HCT116 (cell line): ENCODE results near the gene IP6K3. TPM values are rescaled to one million over a fixed set of nuclear protein-coding genes. Genes with fewer than 3 reads are reported as not detected.

Experiments used
- ATAC-seq: fragments of 200-7000 bp; cut with Tn5 transposase; 2 replicates; pipeline ENCODE4 v1.9.1; 2020; ENCODE audit warnings: mild to moderate bottlenecking, moderate library complexity
- BruUV-seq: library from RNA; stranded (reverse); fragments of 400-500 nt; replicated peaks from 2 replicates; lab custom pipeline; 2021; lab: Mats Ljungman, UMichigan
- CTCF ChIA-PET: fragments of 300-600 bp; sonication (Branson Sonifier 250); formaldehyde crosslinking; loops from one replicate; lab custom pipeline; 2021; ENCODE audit warnings: antibody characterized with exemption; lab: Charles Lee
- POLR2A ChIA-PET: fragments of 300-600, 350-600 bp; sonication (Branson Sonifier 250); formaldehyde crosslinking; loops from one replicate; lab custom pipeline; 2021; ENCODE audit warnings: antibody characterized with exemption; lab: Charles Lee
- RAD21 ChIA-PET, 2 experiments: fragments of 300-600 bp; sonication (Branson Sonifier 250); formaldehyde crosslinking; loops; one replicate each; lab custom pipeline; 2023; ENCODE audit warnings: low total read pairs in 2 of 2; ENCODE audit not compliant: uncharacterized antibody in 2 of 2, unreplicated experiment in 2 of 2, low non-redundant PET in 1 of 2; lab: Charles Lee
- DNase-seq: peaks from one replicate; pipeline ENCODE4 v3.0.0-alpha.2; 2010; ENCODE audit warnings: low read depth, low spot score
- H2AFZ ChIP-seq: fragments of 200-600 bp; shearing (Covaris generic), sonication (generic); 2 replicates; pipeline ENCODE4 v1.6.1; 2017; ENCODE audit warnings: low read depth, mixed run types, mixed read lengths, antibody characterized with exemption, low read length; ENCODE audit not compliant: poor library complexity, severe bottlenecking
- H3K27ac ChIP-seq: 2 replicates; pipeline ENCODE4 v1.5.1; 2012; ENCODE audit warnings: low read depth, low read length
- H3K27me3 ChIP-seq: fragments of 200-600 bp; sonication (generic); 2 replicates; pipeline ENCODE4 v1.6.1; 2016; ENCODE audit warnings: mixed run types, low read length, mixed read lengths; ENCODE audit not compliant: insufficient read depth
- H3K36me3 ChIP-seq, 2 experiments: fragments of 200-500 bp in 1 of 2; fragments of 200-600 bp in 1 of 2; sonication (Bioruptor generic) in 1 of 2; sonication (generic) in 1 of 2; 2 replicates each; pipeline versions ENCODE4 v1.5.1 to v1.6.1; 2014 to 2016; ENCODE audit warnings: low read length in 2 of 2, inconsistent platforms in 1 of 2, mixed read lengths in 1 of 2, mixed run types in 1 of 2; ENCODE audit not compliant: insufficient read depth in 2 of 2, control insufficient read depth in 1 of 2
- H3K4me1 ChIP-seq, 2 experiments: fragments of 200-600 bp in 1 of 2; sonication (generic) in 1 of 2; 2 replicates each; pipeline versions ENCODE4 v1.5.1 to v1.6.1; 2012 to 2017; ENCODE audit warnings: low read length in 2 of 2, inconsistent platforms in 1 of 2, mild to moderate bottlenecking in 1 of 2, mixed read lengths in 1 of 2, mixed run types in 1 of 2, moderate library complexity in 1 of 2; ENCODE audit not compliant: insufficient read depth in 2 of 2, control insufficient read depth in 1 of 2
- H3K4me2 ChIP-seq: fragments of 200-600 bp; sonication (generic); 2 replicates; pipeline ENCODE4 v1.6.1; 2017; ENCODE audit warnings: mixed run types, low read length, mixed read lengths
- H3K4me3 ChIP-seq, 2 experiments: fragments of 200-600 bp in 1 of 2; sonication (generic) in 1 of 2; replicated peaks in 1 of 2; 2 replicates each; pipeline ENCODE4 v1.5.1; 2011 to 2016; ENCODE audit warnings: low read length in 2 of 2, control low read depth in 1 of 2, low read depth in 1 of 2, mild to moderate bottlenecking in 1 of 2, mixed read lengths in 1 of 2, mixed run types in 1 of 2
- H3K79me2 ChIP-seq: fragments of 200-600 bp; sonication (generic); 2 replicates; pipeline ENCODE4 v1.6.1; 2017; ENCODE audit warnings: mild to moderate bottlenecking, mixed run types, low read length, moderate library complexity, mixed read lengths; ENCODE audit not compliant: insufficient read depth
- H3K9ac ChIP-seq: fragments of 200-600 bp; sonication (generic); 2 replicates; pipeline ENCODE4 v1.6.1; 2016; ENCODE audit warnings: low read length, mixed read lengths
- H3K9me2 ChIP-seq: fragments of 200-600 bp; sonication (generic), shearing (Covaris generic); 2 replicates; pipeline ENCODE4 v1.6.1; 2017; ENCODE audit warnings: mixed run types, mild to moderate bottlenecking, moderate library complexity; ENCODE audit not compliant: insufficient read depth
- H3K9me3 ChIP-seq, 2 experiments: fragments of 200-500 bp in 1 of 2; fragments of 200-600 bp in 1 of 2; sonication (Bioruptor generic) in 1 of 2; sonication (generic) in 1 of 2; 2 replicates each; pipeline ENCODE4 v1.6.1; 2014 to 2017; ENCODE audit warnings: low read length in 2 of 2, mixed read lengths in 2 of 2, inconsistent platforms in 1 of 2, low read depth in 1 of 2, mild to moderate bottlenecking in 1 of 2, mixed run types in 1 of 2, moderate library complexity in 1 of 2; ENCODE audit not compliant: control insufficient read depth in 1 of 2, insufficient read depth in 1 of 2
- H4K20me1 ChIP-seq: fragments of 200-600 bp; sonication (generic), shearing (Covaris generic); 2 replicates; pipeline ENCODE4 v1.6.1; 2017; ENCODE audit warnings: mixed run types, mild to moderate bottlenecking, moderate library complexity; ENCODE audit not compliant: insufficient read depth
- CBX3 ChIP-seq: IDR thresholded peaks from 2 replicates; pipeline ENCODE4 v1.6.1; 2012; ENCODE audit warnings: low read depth
- EZH2 ChIP-seq: fragments of 200-600 bp; sonication (generic); IDR thresholded peaks from 2 replicates; pipeline ENCODE4 v1.6.1; 2017; ENCODE audit warnings: antibody characterized with exemption, mixed run types
- RAD21 ChIP-seq: IDR thresholded peaks from 2 replicates; pipeline ENCODE4 v1.6.1; 2012; ENCODE audit warnings: low read depth, mild to moderate bottlenecking
- SP1 ChIP-seq: IDR thresholded peaks from 2 replicates; pipeline ENCODE4 v1.6.1; 2012; ENCODE audit warnings: low read depth
- ZNF274 ChIP-seq: fragments of 200-500 bp; sonication (Bioruptor generic); IDR thresholded peaks from 2 replicates; pipeline ENCODE4 v1.6.1; 2014; ENCODE audit warnings: mild to moderate bottlenecking, low read depth, low read length, inconsistent platforms
- intact Hi-C: fragments of 100-400 bp; cut with micrococcal nuclease; formaldehyde crosslinking; loops from 2 replicates; pipeline ENCODE4 v1.10.0; 2022
- total RNA-seq: library from RNA; stranded (reverse); gene quantifications from one replicate; pipeline ENCODE4 v1.2.1, GENCODE V29; 2021; ENCODE audit not compliant: unreplicated experiment
- TF ChIP-seq, protein P1 (sequence below), 3 experiments: fragments of 200-600 bp in 1 of 3; sonication (generic) in 1 of 3; IDR thresholded peaks in 2 of 3; conservative IDR thresholded peaks in 1 of 3; 2 replicates each; pipeline ENCODE4 v1.5.1; 2012 to 2017; ENCODE audit warnings: low read depth in 2 of 3, low read length in 2 of 3, antibody characterized with exemption in 1 of 3, borderline replicate concordance in 1 of 3, control low read depth in 1 of 3, mild to moderate bottlenecking in 1 of 3, mixed read lengths in 1 of 3, mixed run types in 1 of 3, moderate library complexity in 1 of 3; ENCODE audit not compliant: insufficient read depth in 1 of 3
- TF ChIP-seq, protein P2 (sequence below): IDR thresholded peaks from 2 replicates; pipeline ENCODE4 v1.6.1; 2012; ENCODE audit warnings: low read depth

The IP6K3 gene
- total RNA-seq, 1 experiment from 2014 or later, result not detected

DNA sequence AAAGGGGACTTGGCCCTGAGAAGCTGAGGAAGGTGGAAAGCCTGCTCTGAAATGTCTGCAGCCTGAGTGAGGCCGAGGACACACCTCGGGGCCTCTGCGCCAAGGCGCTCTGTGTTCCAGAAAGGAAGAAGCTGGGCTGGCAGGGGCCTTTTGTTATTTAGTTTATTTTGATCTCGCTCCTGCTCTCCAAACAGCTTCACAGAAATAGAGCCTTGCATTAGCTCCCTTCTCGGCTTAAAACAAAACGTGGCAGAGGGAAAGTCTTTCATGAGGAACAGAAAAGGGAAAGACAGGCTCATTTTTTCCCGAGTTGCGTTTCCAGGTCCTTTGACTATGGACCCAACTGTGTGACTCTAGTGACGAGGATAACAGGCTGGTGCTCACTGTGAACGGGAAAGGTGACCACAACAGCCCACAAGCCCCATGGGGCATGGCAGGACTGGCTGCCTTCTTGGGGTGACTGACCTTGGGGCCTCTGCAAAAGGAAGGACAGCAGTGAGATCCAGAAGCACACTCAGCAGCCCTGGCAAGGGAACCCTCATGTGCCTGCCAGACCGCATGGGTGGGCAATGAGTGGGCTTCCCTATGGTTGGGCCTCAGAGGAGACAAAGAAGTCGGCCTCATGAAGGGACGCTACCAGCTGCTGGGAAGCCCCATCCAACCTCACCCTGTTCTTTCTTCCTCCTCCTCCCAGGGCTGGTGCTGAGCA lies 23.6 kb upstream of the IP6K3 start:
- ChIA-PET RAD21 (interaction anchor here in 1 of 2 experiments (1.0 kb wide), 1 partner anchor 269 kb away, joined by 3 read pairs; no protein-coding TSS in a partner anchor), CTCF (interaction anchor here (1.1 to 3.8 kb wide), 11 partner anchors 9 to 385 kb away, joined by 3 to 67 read pairs (median 4); no protein-coding TSS in a partner anchor), POLR2A (no interaction called here)
- H4K20me1 ChIP-seq, result no peaks in the 10 kb centered on the region
- no peaks in the 10 kb centered on the region for H3K27me3 ChIP-seq
- H3K9ac ChIP-seq, result no peak overlapping the region
- peaks cover 12 to 27% of the 10 kb centered on the region in 2 experiments for H3K4me1 ChIP-seq
- H3K9me3 ChIP-seq, result no peaks in the 10 kb centered on the region
- no peak overlapping the region for H3K27ac ChIP-seq
- DNase-seq (no peak), ATAC-seq (no peak)
- intact Hi-C loops, result no loop called here
- peaks cover 0 to 7% of the 10 kb centered on the region in 2 experiments; a peak in 2 of 4 replicates for H3K36me3 ChIP-seq
- no TSS peak for BruUV-seq
- H3K79me2 ChIP-seq, result no peaks in the 10 kb centered on the region
- no peak overlapping the region for H3K4me3 ChIP-seq
- no peak for TF ChIP-seq RAD21
- no peak for TF ChIP-seq CBX3
- TF ChIP-seq EZH2, result no peak
- no peak for TF ChIP-seq SP1
- TF ChIP-seq, protein P1, sequence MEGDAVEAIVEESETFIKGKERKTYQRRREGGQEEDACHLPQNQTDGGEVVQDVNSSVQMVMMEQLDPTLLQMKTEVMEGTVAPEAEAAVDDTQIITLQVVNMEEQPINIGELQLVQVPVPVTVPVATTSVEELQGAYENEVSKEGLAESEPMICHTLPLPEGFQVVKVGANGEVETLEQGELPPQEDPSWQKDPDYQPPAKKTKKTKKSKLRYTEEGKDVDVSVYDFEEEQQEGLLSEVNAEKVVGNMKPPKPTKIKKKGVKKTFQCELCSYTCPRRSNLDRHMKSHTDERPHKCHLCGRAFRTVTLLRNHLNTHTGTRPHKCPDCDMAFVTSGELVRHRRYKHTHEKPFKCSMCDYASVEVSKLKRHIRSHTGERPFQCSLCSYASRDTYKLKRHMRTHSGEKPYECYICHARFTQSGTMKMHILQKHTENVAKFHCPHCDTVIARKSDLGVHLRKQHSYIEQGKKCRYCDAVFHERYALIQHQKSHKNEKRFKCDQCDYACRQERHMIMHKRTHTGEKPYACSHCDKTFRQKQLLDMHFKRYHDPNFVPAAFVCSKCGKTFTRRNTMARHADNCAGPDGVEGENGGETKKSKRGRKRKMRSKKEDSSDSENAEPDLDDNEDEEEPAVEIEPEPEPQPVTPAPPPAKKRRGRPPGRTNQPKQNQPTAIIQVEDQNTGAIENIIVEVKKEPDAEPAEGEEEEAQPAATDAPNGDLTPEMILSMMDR (IDR thresholded peaks at IDR 0.05 in 2 of 3, conservative IDR thresholded peaks at IDR 0.05 in 1 of 3; ENCODE audit: borderline replicate concordance in 1 of 3, insufficient read depth in 1 of 3, low read depth in 2 of 3, low read length in 2 of 3), result no peak
- TF ChIP-seq, protein P2, sequence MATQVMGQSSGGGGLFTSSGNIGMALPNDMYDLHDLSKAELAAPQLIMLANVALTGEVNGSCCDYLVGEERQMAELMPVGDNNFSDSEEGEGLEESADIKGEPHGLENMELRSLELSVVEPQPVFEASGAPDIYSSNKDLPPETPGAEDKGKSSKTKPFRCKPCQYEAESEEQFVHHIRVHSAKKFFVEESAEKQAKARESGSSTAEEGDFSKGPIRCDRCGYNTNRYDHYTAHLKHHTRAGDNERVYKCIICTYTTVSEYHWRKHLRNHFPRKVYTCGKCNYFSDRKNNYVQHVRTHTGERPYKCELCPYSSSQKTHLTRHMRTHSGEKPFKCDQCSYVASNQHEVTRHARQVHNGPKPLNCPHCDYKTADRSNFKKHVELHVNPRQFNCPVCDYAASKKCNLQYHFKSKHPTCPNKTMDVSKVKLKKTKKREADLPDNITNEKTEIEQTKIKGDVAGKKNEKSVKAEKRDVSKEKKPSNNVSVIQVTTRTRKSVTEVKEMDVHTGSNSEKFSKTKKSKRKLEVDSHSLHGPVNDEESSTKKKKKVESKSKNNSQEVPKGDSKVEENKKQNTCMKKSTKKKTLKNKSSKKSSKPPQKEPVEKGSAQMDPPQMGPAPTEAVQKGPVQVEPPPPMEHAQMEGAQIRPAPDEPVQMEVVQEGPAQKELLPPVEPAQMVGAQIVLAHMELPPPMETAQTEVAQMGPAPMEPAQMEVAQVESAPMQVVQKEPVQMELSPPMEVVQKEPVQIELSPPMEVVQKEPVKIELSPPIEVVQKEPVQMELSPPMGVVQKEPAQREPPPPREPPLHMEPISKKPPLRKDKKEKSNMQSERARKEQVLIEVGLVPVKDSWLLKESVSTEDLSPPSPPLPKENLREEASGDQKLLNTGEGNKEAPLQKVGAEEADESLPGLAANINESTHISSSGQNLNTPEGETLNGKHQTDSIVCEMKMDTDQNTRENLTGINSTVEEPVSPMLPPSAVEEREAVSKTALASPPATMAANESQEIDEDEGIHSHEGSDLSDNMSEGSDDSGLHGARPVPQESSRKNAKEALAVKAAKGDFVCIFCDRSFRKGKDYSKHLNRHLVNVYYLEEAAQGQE, result no peak
- TF ChIP-seq ZNF274, result no peak
- H3K9me2 ChIP-seq, result no peaks in the 10 kb centered on the region
- H2AFZ ChIP-seq, result no peak overlapping the region
- no peak overlapping the region for H3K4me2 ChIP-seq
